Measurements from ENCODE around the gene COL23A1.

The COL23A1 gene

GRCh38 chr5:178460174-178460573 lies 130.0 kb downstream of the COL23A1 start:
- CTCF ChIA-PET, result interaction anchor here (1.0 to 3.8 kb wide), 8 partner anchors 7 to 127 kb away, joined by 3 to 23 read pairs (median 8); no protein-coding TSS in a partner anchor

DNA sequence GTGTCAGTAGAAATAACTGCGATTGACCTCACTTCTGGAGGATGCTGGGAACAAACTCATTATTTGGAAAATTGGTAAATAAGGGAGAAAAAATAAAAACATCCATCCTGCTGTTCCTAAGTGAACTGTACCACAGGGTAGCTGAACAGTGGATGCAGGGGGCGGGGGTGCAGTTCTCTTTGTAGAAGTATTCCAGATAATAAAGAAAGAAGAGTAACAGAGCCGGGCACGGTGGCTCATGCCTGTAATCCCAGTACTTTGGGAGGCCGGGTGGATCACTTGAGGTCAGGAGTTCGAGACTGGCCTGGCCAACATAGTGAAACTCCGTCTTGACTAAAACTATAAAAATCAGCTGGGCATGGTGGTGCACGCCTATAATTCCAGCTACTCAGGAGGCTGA lies 132.1 kb downstream of the COL23A1 start:
- POLR2A ChIA-PET, result no interaction called here
- TF ChIP-seq ZNF48 (tag by site-specific recombination; IDR thresholded peaks at IDR 0.05) (no peak), ZNF571 (tag by site-specific recombination; IDR thresholded peaks at IDR 0.05) (no peak), ZBTB49 (tag by site-specific recombination; IDR thresholded peaks at IDR 0.05; ENCODE audit: low read depth) (no peak), ZNF350 (tag by site-specific recombination; IDR thresholded peaks at IDR 0.05) (no peak), TRIM28 (IDR thresholded peaks at IDR 0.05; ENCODE audit: borderline replicate concordance, low read length) (no peak), ZNF610 (tag by site-specific recombination; IDR thresholded peaks at IDR 0.05; ENCODE audit: borderline replicate concordance) (no peak), ZFP69B (tag by site-specific recombination; IDR thresholded peaks at IDR 0.05) (no peak), ZNF324 (tag by site-specific recombination; IDR thresholded peaks at IDR 0.05) (no peak), ZIC2 (tag by site-specific recombination; IDR thresholded peaks at IDR 0.05) (no peak), SCRT1 (tag by site-specific recombination; IDR thresholded peaks at IDR 0.05; ENCODE audit: borderline replicate concordance) (no peak), ZNF248 (tag by site-specific recombination; IDR thresholded peaks at IDR 0.05) (no peak)
- CTCF ChIA-PET, result no interaction called here
- no peak overlapping the region for H3K27ac ChIP-seq (ENCODE audit: extremely low read depth, low read depth, low read length)
- no peak overlapping the region for H3K4me3 ChIP-seq (ENCODE audit: low read depth, low read length)
- H3K4me1 ChIP-seq (ENCODE audit: control insufficient read depth, insufficient read depth, low read length), result no peaks in the 10 kb centered on the region
- H3K36me3 ChIP-seq (ENCODE audit: control insufficient read depth in 2 of 2, insufficient read depth in 1 of 2, low read length in 2 of 2), result no peaks in the 10 kb centered on the region
- H3K9me3 ChIP-seq (ENCODE audit: control insufficient read depth, insufficient read depth, low read depth, low read length), result no peaks in the 10 kb centered on the region

More at GRCh38 chr5:178460174-178460573, 130.0 kb downstream of the COL23A1 start:
- H3K27ac ChIP-seq (ENCODE audit: extremely low read depth, low read depth, low read length), result no peak overlapping the region
- no peaks in the 10 kb centered on the region for H3K4me1 ChIP-seq (ENCODE audit: control insufficient read depth, insufficient read depth, low read length)
- TF ChIP-seq ZNF114 (tag by site-specific recombination; IDR thresholded peaks at IDR 0.05) (no peak), ZNF501 (tag by site-specific recombination; IDR thresholded peaks at IDR 0.05) (no peak), ZNF76 (tag by site-specific recombination; IDR thresholded peaks at IDR 0.05; ENCODE audit: borderline replicate concordance, low read depth) (no peak), ZNF596 (tag by site-specific recombination; IDR thresholded peaks at IDR 0.05) (no peak), ZNF37A (tag by site-specific recombination; IDR thresholded peaks at IDR 0.05) (no peak), ZXDB (tag by site-specific recombination; IDR thresholded peaks at IDR 0.05) (no peak), ZNF624 (tag by site-specific recombination; IDR thresholded peaks at IDR 0.05) (no peak), ZNF335 (tag by site-specific recombination; conservative IDR thresholded peaks at IDR 0.05) (no peak), ZNF184 (tag by site-specific recombination; IDR thresholded peaks at IDR 0.05) (no peak), ZBTB48 (tag by site-specific recombination; IDR thresholded peaks at IDR 0.05) (no peak)
- TF ChIP-seq, protein P1, sequence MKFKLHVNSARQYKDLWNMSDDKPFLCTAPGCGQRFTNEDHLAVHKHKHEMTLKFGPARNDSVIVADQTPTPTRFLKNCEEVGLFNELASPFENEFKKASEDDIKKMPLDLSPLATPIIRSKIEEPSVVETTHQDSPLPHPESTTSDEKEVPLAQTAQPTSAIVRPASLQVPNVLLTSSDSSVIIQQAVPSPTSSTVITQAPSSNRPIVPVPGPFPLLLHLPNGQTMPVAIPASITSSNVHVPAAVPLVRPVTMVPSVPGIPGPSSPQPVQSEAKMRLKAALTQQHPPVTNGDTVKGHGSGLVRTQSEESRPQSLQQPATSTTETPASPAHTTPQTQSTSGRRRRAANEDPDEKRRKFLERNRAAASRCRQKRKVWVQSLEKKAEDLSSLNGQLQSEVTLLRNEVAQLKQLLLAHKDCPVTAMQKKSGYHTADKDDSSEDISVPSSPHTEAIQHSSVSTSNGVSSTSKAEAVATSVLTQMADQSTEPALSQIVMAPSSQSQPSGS (tag by site-specific recombination; IDR thresholded peaks at IDR 0.05; ENCODE audit: low read depth), result no peak
- TF ChIP-seq, protein P2, sequence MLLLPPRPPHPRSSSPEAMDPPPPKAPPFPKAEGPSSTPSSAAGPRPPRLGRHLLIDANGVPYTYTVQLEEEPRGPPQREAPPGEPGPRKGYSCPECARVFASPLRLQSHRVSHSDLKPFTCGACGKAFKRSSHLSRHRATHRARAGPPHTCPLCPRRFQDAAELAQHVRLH (tag by site-specific recombination; IDR thresholded peaks at IDR 0.05), result no peak
- no peaks in the 10 kb centered on the region for H3K9me3 ChIP-seq (ENCODE audit: control insufficient read depth, insufficient read depth, low read depth, low read length)
- H3K4me3 ChIP-seq (ENCODE audit: low read depth, low read length), result no peak overlapping the region
- POLR2A ChIA-PET, result no interaction called here
- H3K36me3 ChIP-seq (ENCODE audit: control insufficient read depth in 2 of 2, insufficient read depth in 1 of 2, low read length in 2 of 2), result no peaks in the 10 kb centered on the region

All from HEK293 (cell line).